ENCODE measurements around the gene CDKAL1. TPM values are rescaled to one million over a fixed set of nuclear protein-coding genes. Genes with fewer than 3 reads are reported as not detected.

Gene CDKAL1
- total RNA-seq, 1 donor from 2014 or later = 11.3 TPM

- no peak for DNase-seq (ENCODE audit: extremely low spot score in 2 of 2)
- Histone ChIP-seq H3K4me3 (no peak overlapping the region), H3K27me3 (no peaks in the 10 kb centered on the region), H3K36me3 (no peaks in the 10 kb centered on the region), H3K9me3 (no peaks in the 10 kb centered on the region), H3K27ac (no peak overlapping the region), H3K4me1 (peaks cover 16% of the 10 kb centered on the region)
- TF ChIP-seq CTCF (IDR thresholded peaks at IDR 0.05) = no peak
- no peak for TF ChIP-seq POLR2A (IDR thresholded peaks at IDR 0.05)
- TF ChIP-seq POLR2AphosphoS5 (IDR thresholded peaks at IDR 0.05; ENCODE audit: insufficient read depth in 1 of 2, low read depth in 1 of 2) = no peak
- intact Hi-C loops (cut with DNase I) = no loop called here
Observed at GRCh38 chr6:20704325-20705025, 170.2 kb downstream of the CDKAL1 start.

- H3K4me3 ChIP-seq = no peak overlapping the region
- no peaks in the 10 kb centered on the region for H3K9me3 ChIP-seq
- no peak overlapping the region for H3K27ac ChIP-seq
- no peaks in the 10 kb centered on the region for H3K36me3 ChIP-seq
- H3K4me1 ChIP-seq = peaks cover 23% of the 10 kb centered on the region
- DNase-seq (ENCODE audit: extremely low spot score in 2 of 2) = no peak
- intact Hi-C loops (cut with DNase I) = no loop called here
- H3K27me3 ChIP-seq = no peaks in the 10 kb centered on the region
- no peak for TF ChIP-seq POLR2AphosphoS5 (IDR thresholded peaks at IDR 0.05; ENCODE audit: insufficient read depth in 1 of 2, low read depth in 1 of 2)
Observed at GRCh38 chr6:20705741-20706140, 171.5 kb downstream of the CDKAL1 start.

GRCh38 chr6:20706238-20706938 lies 172.1 kb downstream of the CDKAL1 start:
- TF ChIP-seq CTCF (IDR thresholded peaks at IDR 0.05) = no peak
- TF ChIP-seq POLR2AphosphoS5 (IDR thresholded peaks at IDR 0.05; ENCODE audit: insufficient read depth in 1 of 2, low read depth in 1 of 2) = peak in 1 of 2 donors; percentile 62
- intact Hi-C loops (cut with DNase I) = no loop called here
- Histone ChIP-seq H3K27me3 (no peaks in the 10 kb centered on the region), H3K4me3 (no peak overlapping the region), H3K4me1 (peaks cover 23% of the 10 kb centered on the region), H3K9me3 (no peaks in the 10 kb centered on the region), H3K27ac (no peak overlapping the region), H3K36me3 (no peaks in the 10 kb centered on the region)
- DNase-seq (ENCODE audit: extremely low spot score in 2 of 2) = no peak

- H3K27me3 ChIP-seq = no peaks in the 10 kb centered on the region
- no peaks in the 10 kb centered on the region for H3K9me3 ChIP-seq
- no peak overlapping the region for H3K4me3 ChIP-seq
- TF ChIP-seq POLR2AphosphoS5 (IDR thresholded peaks at IDR 0.05; ENCODE audit: insufficient read depth in 1 of 2, low read depth in 1 of 2) = no peak
- TF ChIP-seq CTCF (IDR thresholded peaks at IDR 0.05) = no peak
- no peak for TF ChIP-seq POLR2A (IDR thresholded peaks at IDR 0.05)
- no peak for DNase-seq (ENCODE audit: extremely low spot score in 2 of 2)
- no peak overlapping the region for H3K27ac ChIP-seq
- no peaks in the 10 kb centered on the region for H3K36me3 ChIP-seq
- intact Hi-C loops (cut with DNase I) = no loop called here
- peaks cover 23% of the 10 kb centered on the region for H3K4me1 ChIP-seq
Observed at GRCh38 chr6:20706939-20707485, 172.8 kb downstream of the CDKAL1 start.

GRCh38 chr6:20707870-20708269 lies 173.6 kb downstream of the CDKAL1 start:
- Histone ChIP-seq H3K36me3 (no peaks in the 10 kb centered on the region), H3K4me1 (peaks cover 23% of the 10 kb centered on the region), H3K9me3 (no peaks in the 10 kb centered on the region), H3K27me3 (no peaks in the 10 kb centered on the region), H3K4me3 (no peak overlapping the region), H3K27ac (no peak overlapping the region)
- intact Hi-C loops (cut with DNase I) = no loop called here
- no peak for DNase-seq (ENCODE audit: extremely low spot score in 2 of 2)
- TF ChIP-seq POLR2AphosphoS5 (IDR thresholded peaks at IDR 0.05; ENCODE audit: insufficient read depth in 1 of 2, low read depth in 1 of 2) (no peak), POLR2A (IDR thresholded peaks at IDR 0.05) (no peak), CTCF (IDR thresholded peaks at IDR 0.05) (no peak)

Measured in vagina (tissue), 2 donors.